ENCODE data around the gene AKT1. TPM values are rescaled to one million over a fixed set of nuclear protein-coding genes. Genes with fewer than 3 reads are reported as not detected.

The AKT1 gene
- total and polyA plus RNA-seq, 2 of the 4 experiments (the other 2 are of a cell fraction): 193 to 221 TPM

DNA sequence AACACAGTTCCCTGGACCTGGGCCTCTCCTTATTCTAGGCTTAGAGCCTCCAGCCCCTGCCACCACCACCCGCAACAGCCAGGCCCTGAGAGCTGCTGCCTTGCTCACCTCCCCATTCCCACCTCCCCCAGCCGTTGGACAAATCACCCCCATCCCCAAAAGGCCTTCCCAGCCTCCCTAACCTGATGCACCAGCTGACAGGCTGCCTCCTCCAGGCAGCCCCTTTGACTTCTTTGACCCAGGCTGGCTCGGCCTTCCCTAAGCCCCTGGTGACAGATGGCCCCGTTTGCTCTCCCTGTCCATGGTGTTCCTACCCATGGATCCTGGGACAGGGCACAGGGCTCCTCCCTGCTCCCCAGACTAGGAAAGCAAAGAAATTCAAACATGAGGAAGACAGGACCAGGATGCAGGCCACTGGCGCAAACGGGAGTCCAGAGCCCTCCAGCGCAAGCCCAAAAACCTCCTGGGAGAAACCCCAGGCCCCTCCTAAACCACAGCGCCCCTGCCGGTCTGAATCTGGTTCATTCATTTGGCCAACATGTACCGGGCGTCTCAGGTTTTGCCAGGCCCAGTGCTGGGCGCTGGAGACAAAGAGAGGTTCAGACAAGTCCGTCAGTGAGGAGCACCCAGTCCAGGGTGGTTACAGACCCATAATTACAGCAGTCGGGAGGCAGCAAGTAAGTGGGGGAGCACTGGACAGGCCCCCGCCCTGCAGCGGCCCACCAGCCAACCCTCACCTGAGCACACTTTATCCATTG lies 2.4 kb downstream of the AKT1 start:
- peaks cover 68% of the 10 kb centered on the region for H4K20me1 ChIP-seq (ENCODE audit: insufficient read depth, low read length)
- no peak overlapping the region for H2BK20ac ChIP-seq (ENCODE audit: low read depth, low read length)
- no peak overlapping the region for H3K56ac ChIP-seq (ENCODE audit: extremely low read depth, insufficient read depth, low read length)
- TF ChIP-seq BHLHE40 (IDR thresholded peaks at IDR 0.05; ENCODE audit: low read depth, low read length) (no peak), MAZ (IDR thresholded peaks at IDR 0.05; ENCODE audit: borderline replicate concordance, low read depth, low read length) (no peak), MXI1 (IDR thresholded peaks at IDR 0.05; ENCODE audit: borderline replicate concordance, low read depth, low read length) (no peak), RAD21 (IDR thresholded peaks at IDR 0.05; ENCODE audit: low read length) (no peak), SMC3 (IDR thresholded peaks at IDR 0.05; ENCODE audit: low read depth, low read length) (no peak), RCOR1 (IDR thresholded peaks at IDR 0.05; ENCODE audit: insufficient replicate concordance, low read length) (no peak), NFE2L2 (IDR thresholded peaks at IDR 0.05; ENCODE audit: low read depth, low read length) (no peak), FOS (IDR thresholded peaks at IDR 0.05; ENCODE audit: low read depth, low read length) (no peak)
- TF ChIP-seq, protein P1, sequence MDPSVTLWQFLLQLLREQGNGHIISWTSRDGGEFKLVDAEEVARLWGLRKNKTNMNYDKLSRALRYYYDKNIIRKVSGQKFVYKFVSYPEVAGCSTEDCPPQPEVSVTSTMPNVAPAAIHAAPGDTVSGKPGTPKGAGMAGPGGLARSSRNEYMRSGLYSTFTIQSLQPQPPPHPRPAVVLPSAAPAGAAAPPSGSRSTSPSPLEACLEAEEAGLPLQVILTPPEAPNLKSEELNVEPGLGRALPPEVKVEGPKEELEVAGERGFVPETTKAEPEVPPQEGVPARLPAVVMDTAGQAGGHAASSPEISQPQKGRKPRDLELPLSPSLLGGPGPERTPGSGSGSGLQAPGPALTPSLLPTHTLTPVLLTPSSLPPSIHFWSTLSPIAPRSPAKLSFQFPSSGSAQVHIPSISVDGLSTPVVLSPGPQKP (IDR thresholded peaks at IDR 0.05; ENCODE audit: borderline replicate concordance, low read depth, low read length): no peak
- TF ChIP-seq, protein P2, sequence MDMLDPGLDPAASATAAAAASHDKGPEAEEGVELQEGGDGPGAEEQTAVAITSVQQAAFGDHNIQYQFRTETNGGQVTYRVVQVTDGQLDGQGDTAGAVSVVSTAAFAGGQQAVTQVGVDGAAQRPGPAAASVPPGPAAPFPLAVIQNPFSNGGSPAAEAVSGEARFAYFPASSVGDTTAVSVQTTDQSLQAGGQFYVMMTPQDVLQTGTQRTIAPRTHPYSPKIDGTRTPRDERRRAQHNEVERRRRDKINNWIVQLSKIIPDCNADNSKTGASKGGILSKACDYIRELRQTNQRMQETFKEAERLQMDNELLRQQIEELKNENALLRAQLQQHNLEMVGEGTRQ (IDR thresholded peaks at IDR 0.05; ENCODE audit: low read depth, low read length): no peak
- H2AFZ ChIP-seq (replicated peaks; ENCODE audit: low read length, poor library complexity): no peak overlapping the region
- peaks cover 35% of the 10 kb centered on the region for H3K36me3 ChIP-seq (ENCODE audit: control insufficient read depth, insufficient read depth, low read length)
- ATAC-seq (ENCODE audit: low read depth) (no peak), DNase-seq (no peak)
- no peak overlapping the region for H3K18ac ChIP-seq (ENCODE audit: low read depth, low read length)
- H2AK5ac ChIP-seq (ENCODE audit: low read depth, low read length): no peak overlapping the region
- intact Hi-C loops (cut with micrococcal nuclease) (no loop called here), dilution Hi-C loops (cut with HindIII; ENCODE audit: low sequenced_read_pairs, unreplicated experiment) (no loop called here), in situ Hi-C loops (cut with MboI; ENCODE audit: low sequenced_read_pairs) (no loop called here)
- 91% methylated on average over 10 of the region's 16 CpGs; no CpG with 5 or more reads in 1 of the 2 experiments for WGBS, 2 experiments (ENCODE audit: extremely low coverage in 2 of 2, insufficient read length in 1 of 2)
- H4K5ac ChIP-seq (ENCODE audit: low read depth, low read length): no peak overlapping the region
- H3K79me1 ChIP-seq (ENCODE audit: low read depth in 1 of 2, low read length in 2 of 2): peaks cover 3 to 67% of the 10 kb centered on the region in 2 experiments; a peak in 3 of 4 replicates
- no peak overlapping the region; the same call in 1 of the 2 replicates for H3K4ac ChIP-seq (ENCODE audit: low read depth, low read length)
- H3K9ac ChIP-seq (ENCODE audit: low read depth, low read length): no peak overlapping the region
- H4K8ac ChIP-seq (ENCODE audit: low read depth in 2 of 2, low read length in 2 of 2): no peak overlapping the region; a peak in 1 of 4 replicates
- no peak overlapping the region for H3K27ac ChIP-seq (ENCODE audit: insufficient read depth, low read length)
- H2BK120ac ChIP-seq (ENCODE audit: low read depth, low read length): no peak overlapping the region
- no peak overlapping the region for H3K4me3 ChIP-seq (ENCODE audit: insufficient read depth, low read depth, low read length)
- H3K14ac ChIP-seq (replicated peaks; ENCODE audit: low read depth, low read length): no peak overlapping the region
- H3K9me3 ChIP-seq (ENCODE audit: control insufficient read depth, insufficient read depth, low read length): no peaks in the 10 kb centered on the region
- ChIA-PET CTCF (no interaction called here), POLR2A (ENCODE audit: unreplicated experiment) (no interaction called here)
- H2BK5ac ChIP-seq (ENCODE audit: low read depth, low read length, poor library complexity, severe bottlenecking): no peak overlapping the region
- no peak overlapping the region for H4K91ac ChIP-seq (ENCODE audit: insufficient read depth, low read depth, low read length)
- H2BK15ac ChIP-seq (ENCODE audit: low read depth, low read length): no peak overlapping the region
- H2AK9ac ChIP-seq (replicated peaks; ENCODE audit: low read depth, low read length, poor library complexity): peak overlapping the region; percentile 81
- H3K27me3 ChIP-seq (ENCODE audit: control insufficient read depth, insufficient read depth, low read length): no peaks in the 10 kb centered on the region
- H3K4me1 ChIP-seq (ENCODE audit: control insufficient read depth, insufficient read depth, low read length): peaks cover 21% of the 10 kb centered on the region
- H3K23ac ChIP-seq (ENCODE audit: low read depth, low read length): peak overlapping the region; percentile 18; the same call in 1 of the 2 replicates
- BruUV-seq (replicated peaks): no TSS peak
- peaks cover 10% of the 10 kb centered on the region for H3K9me1 ChIP-seq (ENCODE audit: insufficient read depth, low read length)
- H3K4me2 ChIP-seq (ENCODE audit: low read depth, low read length): peak overlapping the region; percentile 73; the same call in 1 of the 2 replicates
